HG02798 (cell line): Measurements from ENCODE around the gene ANO2.
"Not testable (repeated sequence)": the region's sequence is repeated elsewhere in the genome, so short reads cannot be mapped to it uniquely, and the experiment has no call there.

Experiments
- ATAC-seq: cut with Tn5 transposase; IDR thresholded peaks from one replicate; pipeline ENCODE4 v1.9.1; 2021; ENCODE audit warnings: mild to moderate bottlenecking; ENCODE audit not compliant: unreplicated experiment, poor library complexity

Gene ANO2

GRCh38 chr12:5861416-5861815 is 83.6 kb downstream of the ANO2 start:
- ATAC-seq: no peak

- no peak for ATAC-seq
Observed at GRCh38 chr12:5856692-5857091, 88.4 kb downstream of the ANO2 start.

- ATAC-seq: no peak
Observed at GRCh38 chr12:5846950-5847349, 98.1 kb downstream of the ANO2 start.

- ATAC-seq: no peak
Observed at GRCh38 chr12:5840944-5841343, 104.1 kb downstream of the ANO2 start.

GRCh38 chr12:5830111-5830510 is 114.9 kb downstream of the ANO2 start:
- ATAC-seq: no peak

GRCh38 chr12:5827591-5827990 is 117.5 kb downstream of the ANO2 start:
- no peak for ATAC-seq

GRCh38 chr12:5825761-5826160 is 119.3 kb downstream of the ANO2 start:
- not testable (repeated sequence) for ATAC-seq

GRCh38 chr12:5818877-5819276 is 126.2 kb downstream of the ANO2 start:
- ATAC-seq: not testable (repeated sequence)

GRCh38 chr12:5817246-5817645 is 127.8 kb downstream of the ANO2 start:
- no peak for ATAC-seq

- no peak for ATAC-seq
Observed at GRCh38 chr12:5809586-5809985, 135.5 kb downstream of the ANO2 start.

- no peak for ATAC-seq
Observed at GRCh38 chr12:5808981-5809380, 136.1 kb downstream of the ANO2 start.

GRCh38 chr12:5807514-5808219 is 137.4 kb downstream of the ANO2 start:
- no peak for ATAC-seq

GRCh38 chr12:5807090-5807414 is 138.0 kb downstream of the ANO2 start:
- no peak for ATAC-seq

GRCh38 chr12:5806371-5807089 is 138.5 kb downstream of the ANO2 start:
- ATAC-seq: no peak

- ATAC-seq: no peak
Observed at GRCh38 chr12:5803532-5803931, 141.5 kb downstream of the ANO2 start.

- ATAC-seq: no peak
Observed at GRCh38 chr12:5798242-5799015, 146.6 kb downstream of the ANO2 start.

GRCh38 chr12:5797661-5798060 is 147.4 kb downstream of the ANO2 start:
- no peak for ATAC-seq

- no peak for ATAC-seq
Observed at GRCh38 chr12:5796959-5797225, 148.2 kb downstream of the ANO2 start.

- no peak for ATAC-seq
Observed at GRCh38 chr12:5796171-5796958, 148.7 kb downstream of the ANO2 start.

GRCh38 chr12:5794156-5794555 is 150.9 kb downstream of the ANO2 start:
- no peak for ATAC-seq

GRCh38 chr12:5792343-5792742 is 152.7 kb downstream of the ANO2 start:
- ATAC-seq: no peak
